ENCODE measurements around the gene SLC9A4. TPM values are rescaled to one million over a fixed set of nuclear protein-coding genes. Genes with fewer than 3 reads are reported as not detected.

Gene SLC9A4
- total RNA-seq, 2 donors from 2014 or later, result not detected

DNA sequence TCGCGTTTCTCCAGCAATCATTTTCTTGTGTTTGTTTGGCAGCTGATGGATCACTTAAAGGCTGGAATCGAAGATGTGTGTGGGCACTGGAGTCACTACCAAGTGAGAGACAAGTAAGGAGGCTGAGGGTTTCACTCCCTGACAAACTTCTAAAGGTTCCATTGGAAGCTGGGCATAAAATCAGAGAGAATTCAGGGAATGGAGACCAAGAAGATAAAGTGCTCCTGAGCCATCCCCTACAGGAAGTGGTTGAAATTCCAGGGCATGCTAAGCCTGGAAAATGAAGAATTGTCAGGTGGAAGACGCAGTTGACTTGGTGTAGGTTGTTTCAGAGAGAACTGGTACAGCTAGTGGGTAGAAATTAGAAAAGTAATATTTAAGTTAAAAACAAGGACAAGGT is 39.1 kb downstream of the SLC9A4 start:
- DNase-seq (ENCODE audit: low spot score), result no peak
- H3K27me3 ChIP-seq, result no peaks in the 10 kb centered on the region
- H3K4me3 ChIP-seq, result no peak overlapping the region
- TF ChIP-seq, protein P1, sequence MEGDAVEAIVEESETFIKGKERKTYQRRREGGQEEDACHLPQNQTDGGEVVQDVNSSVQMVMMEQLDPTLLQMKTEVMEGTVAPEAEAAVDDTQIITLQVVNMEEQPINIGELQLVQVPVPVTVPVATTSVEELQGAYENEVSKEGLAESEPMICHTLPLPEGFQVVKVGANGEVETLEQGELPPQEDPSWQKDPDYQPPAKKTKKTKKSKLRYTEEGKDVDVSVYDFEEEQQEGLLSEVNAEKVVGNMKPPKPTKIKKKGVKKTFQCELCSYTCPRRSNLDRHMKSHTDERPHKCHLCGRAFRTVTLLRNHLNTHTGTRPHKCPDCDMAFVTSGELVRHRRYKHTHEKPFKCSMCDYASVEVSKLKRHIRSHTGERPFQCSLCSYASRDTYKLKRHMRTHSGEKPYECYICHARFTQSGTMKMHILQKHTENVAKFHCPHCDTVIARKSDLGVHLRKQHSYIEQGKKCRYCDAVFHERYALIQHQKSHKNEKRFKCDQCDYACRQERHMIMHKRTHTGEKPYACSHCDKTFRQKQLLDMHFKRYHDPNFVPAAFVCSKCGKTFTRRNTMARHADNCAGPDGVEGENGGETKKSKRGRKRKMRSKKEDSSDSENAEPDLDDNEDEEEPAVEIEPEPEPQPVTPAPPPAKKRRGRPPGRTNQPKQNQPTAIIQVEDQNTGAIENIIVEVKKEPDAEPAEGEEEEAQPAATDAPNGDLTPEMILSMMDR (IDR thresholded peaks at IDR 0.05), result no peak
- H3K36me3 ChIP-seq, result no peaks in the 10 kb centered on the region
- no peaks in the 10 kb centered on the region for H3K4me1 ChIP-seq
- H3K27ac ChIP-seq, result no peak overlapping the region
- peaks cover 0 to 8% of the 10 kb centered on the region in 2 donors for H3K9me3 ChIP-seq

DNA sequence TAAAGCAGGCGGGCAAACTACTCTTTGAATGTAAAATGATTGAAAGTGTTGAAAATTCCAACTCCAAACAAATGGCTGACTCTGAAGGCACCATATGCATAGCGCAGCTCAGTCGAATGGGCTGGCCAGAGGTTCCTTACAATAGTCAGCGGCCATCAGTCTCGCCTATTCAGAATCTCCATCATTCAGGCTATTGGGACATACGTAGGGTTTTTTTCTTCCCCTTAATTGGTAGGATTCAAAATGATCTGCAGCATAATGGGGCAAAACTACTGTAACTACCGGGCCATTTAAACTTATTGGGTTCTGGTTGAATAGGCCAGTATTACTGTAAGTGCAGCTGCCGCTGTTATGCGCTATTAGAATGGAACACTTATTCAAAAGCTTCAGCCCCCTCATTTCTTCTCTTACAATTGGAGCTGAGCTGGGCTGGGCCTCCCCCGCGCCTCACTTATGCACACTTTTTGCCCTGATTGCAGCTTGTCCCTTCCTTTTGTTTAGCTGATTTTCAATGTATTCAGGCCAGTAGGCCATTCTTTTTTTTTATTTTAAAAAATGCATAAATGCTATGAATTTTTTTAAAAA is 40.4 kb downstream of the SLC9A4 start:
- H3K36me3 ChIP-seq, result no peaks in the 10 kb centered on the region
- TF ChIP-seq, protein P1 (IDR thresholded peaks at IDR 0.05), result no peak

DNA sequence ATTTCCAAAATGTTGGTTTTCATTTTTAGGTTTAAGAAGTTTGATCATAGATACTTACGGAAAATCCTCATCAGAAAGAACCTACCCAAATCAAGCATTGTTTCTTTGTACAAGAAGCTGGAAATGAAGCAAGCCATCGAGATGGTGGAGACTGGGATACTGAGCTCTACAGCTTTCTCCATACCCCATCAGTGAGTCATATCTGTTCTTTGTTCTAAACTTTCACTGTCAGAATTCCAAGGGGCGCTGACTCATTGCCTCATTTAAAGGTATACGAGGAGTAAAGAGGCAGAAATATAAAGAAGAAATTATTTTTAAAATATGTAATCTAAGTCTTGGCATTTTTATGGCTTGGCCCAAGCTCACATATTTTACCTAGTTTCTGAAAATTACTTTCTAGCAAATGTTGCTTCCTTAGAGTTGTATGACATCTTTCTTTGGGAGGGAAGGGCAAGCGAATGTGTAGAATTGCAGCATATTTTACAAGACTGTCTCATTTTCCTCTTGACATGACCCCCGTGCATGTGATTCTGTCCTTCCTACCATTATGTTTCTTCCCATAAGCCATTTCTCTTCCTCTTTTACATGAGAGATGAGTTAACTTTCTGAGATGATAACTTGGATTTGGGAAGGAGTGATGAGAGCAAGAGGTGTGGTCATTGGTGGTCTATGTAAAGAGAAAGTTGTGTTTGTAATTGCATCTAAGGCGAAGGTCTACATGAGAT is 41.2 kb downstream of the SLC9A4 start:
- TF ChIP-seq, protein P1 (IDR thresholded peaks at IDR 0.05), result no peak
- DNase-seq (ENCODE audit: low spot score), result no peak
- no peak overlapping the region for H3K4me3 ChIP-seq
- H3K27ac ChIP-seq, result no peak overlapping the region
- no peaks in the 10 kb centered on the region for H3K36me3 ChIP-seq
- H3K9me3 ChIP-seq, result peaks cover 0 to 4% of the 10 kb centered on the region in 2 donors
- no peaks in the 10 kb centered on the region for H3K27me3 ChIP-seq
- H3K4me1 ChIP-seq, result no peaks in the 10 kb centered on the region

More for the DNA sequence above, 40.4 kb downstream of the SLC9A4 start:
- Histone ChIP-seq H3K27ac (no peak overlapping the region), H3K4me3 (no peak overlapping the region), H3K4me1 (no peaks in the 10 kb centered on the region), H3K27me3 (no peaks in the 10 kb centered on the region), H3K9me3 (peaks cover 0 to 8% of the 10 kb centered on the region in 2 donors)
- no peak for DNase-seq (ENCODE audit: low spot score)

DNA sequence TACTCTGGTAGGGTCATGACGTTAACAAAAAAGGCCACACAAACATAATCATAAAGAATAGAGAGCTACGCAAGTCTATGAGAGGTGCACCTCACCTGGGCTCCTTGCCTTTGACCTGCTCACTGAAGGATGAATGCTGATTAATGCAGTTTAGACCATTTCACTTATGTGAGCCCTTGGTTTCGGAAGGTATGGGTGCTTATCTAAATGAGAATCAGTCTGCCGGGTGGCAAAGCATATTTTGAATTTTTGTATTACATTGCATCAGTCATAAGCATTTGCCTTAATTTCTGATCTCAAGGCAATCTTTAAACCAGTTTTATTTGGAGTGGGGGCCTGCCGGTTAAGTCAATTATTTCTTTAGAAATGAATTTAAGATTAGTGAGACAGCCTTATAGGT is 42.8 kb downstream of the SLC9A4 start:
- Histone ChIP-seq H3K4me3 (no peak overlapping the region), H3K9me3 (no peaks in the 10 kb centered on the region), H3K27ac (no peak overlapping the region), H3K4me1 (no peaks in the 10 kb centered on the region), H3K27me3 (no peaks in the 10 kb centered on the region), H3K36me3 (no peaks in the 10 kb centered on the region)
- DNase-seq (ENCODE audit: low spot score), result no peak
- TF ChIP-seq, protein P1 (IDR thresholded peaks at IDR 0.05), result no peak

DNA sequence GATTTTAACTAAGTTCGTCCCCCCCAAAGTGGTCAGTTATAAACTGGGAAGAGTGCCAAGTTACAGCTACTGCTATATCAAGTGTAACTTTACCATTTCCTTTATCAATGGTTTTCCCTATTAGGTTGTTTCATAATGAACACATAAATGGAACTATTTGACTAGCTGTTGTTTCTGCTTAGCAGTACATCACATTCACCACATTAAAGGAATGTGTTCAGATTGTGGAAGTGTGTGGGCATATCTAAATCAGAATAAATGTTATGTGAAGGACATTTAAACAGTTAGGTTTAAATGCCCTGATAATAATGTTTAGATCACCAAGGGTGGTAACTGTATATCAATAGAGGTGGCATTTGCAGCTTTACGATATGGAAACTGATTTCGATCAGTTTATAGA is 45.1 kb downstream of the SLC9A4 start:
- no peak for DNase-seq (ENCODE audit: low spot score)
- H3K4me3 ChIP-seq, result no peak overlapping the region

More for the DNA sequence above, 45.1 kb downstream of the SLC9A4 start:
- Histone ChIP-seq H3K27ac (no peak overlapping the region), H3K36me3 (no peaks in the 10 kb centered on the region), H3K4me1 (no peaks in the 10 kb centered on the region), H3K27me3 (no peaks in the 10 kb centered on the region), H3K9me3 (no peaks in the 10 kb centered on the region)
- TF ChIP-seq, protein P1 (IDR thresholded peaks at IDR 0.05), result no peak
